C4-2B (cell line): ENCODE data around the gene ALX4.

Experiments used
- H3K27ac ChIP-seq: fragments of 450-650 bp; 2 replicates; pipeline ENCODE4 v1.5.1; 2017
- CTCF ChIP-seq: fragments of 450-650 bp; conservative IDR thresholded peaks from 2 replicates; pipeline ENCODE4 v1.5.1; 2017; ENCODE audit warnings: mild to moderate bottlenecking
- ZFX ChIP-seq: fragments of 450-650 bp; IDR thresholded peaks from 2 replicates; pipeline ENCODE4 v1.6.1; 2017

The ALX4 gene

GRCh38 chr11:44309478-44310205 is at the start of gene ALX4:
Gene ALX4, minus strand, starts transcription at chr11:44310139. Its CDS starts 77 bp downstream, at chr11:44310062.
- TF ChIP-seq CTCF (no peak), ZFX (peak; percentile 45; the same call in 1 of the 2 replicates)
- H3K27ac ChIP-seq: peak within 1 kb of the TSS; percentile 49

- no peak overlapping the region for H3K27ac ChIP-seq
These were observed 49.2 kb upstream of the ALX4 start for GRCh38 chr11:44359162-44359561.

GRCh38 chr11:44358713-44359112 is 48.8 kb upstream of the ALX4 start:
- no peak for TF ChIP-seq CTCF
- TF ChIP-seq ZFX: no peak
- no peak overlapping the region for H3K27ac ChIP-seq

More at GRCh38 chr11:44359162-44359561, 49.2 kb upstream of the ALX4 start:
- TF ChIP-seq CTCF: no peak
- no peak for TF ChIP-seq ZFX

GRCh38 chr11:44357711-44358110 is 47.8 kb upstream of the ALX4 start:
- H3K27ac ChIP-seq: no peak overlapping the region
- TF ChIP-seq ZFX (no peak), CTCF (no peak)

- H3K27ac ChIP-seq: no peak overlapping the region
- TF ChIP-seq CTCF (no peak), ZFX (no peak)
These were observed 46.4 kb upstream of the ALX4 start for GRCh38 chr11:44356351-44356750.

GRCh38 chr11:44351898-44352498 is 42.1 kb upstream of the ALX4 start:
- TF ChIP-seq CTCF (no peak; the same call in 1 of the 2 replicates), ZFX (no peak)
- H3K27ac ChIP-seq: no peak overlapping the region

- no peak overlapping the region for H3K27ac ChIP-seq
- TF ChIP-seq CTCF (no peak), ZFX (no peak)
These were observed 41.2 kb upstream of the ALX4 start for GRCh38 chr11:44351006-44351660.
